Measurements from ENCODE around the gene KCNK3. TPM values are rescaled to one million over a fixed set of nuclear protein-coding genes. Genes with fewer than 3 reads are reported as not detected.

KCNK3 gene
- total RNA-seq, 1 experiment from 2014 or later: 0.09 TPM

- no peaks in the 10 kb centered on the region for H3K4me1 ChIP-seq (ENCODE audit: insufficient read depth, low read length)
- H3K56ac ChIP-seq (ENCODE audit: insufficient read length, low read depth, low read length): no peak overlapping the region
- H3K27me3 ChIP-seq (ENCODE audit: insufficient read depth, low read length): no peaks in the 10 kb centered on the region
- no peak overlapping the region for H3K14ac ChIP-seq (ENCODE audit: insufficient read depth, low read length)
- H3K79me2 ChIP-seq (ENCODE audit: insufficient read depth, low read length): no peaks in the 10 kb centered on the region
- no peaks in the 10 kb centered on the region for H3K9me3 Mint-ChIP-seq
- no peak for DNase-seq
- no peak overlapping the region for H4K91ac ChIP-seq (ENCODE audit: insufficient read length, low read depth, low read length)
- no peak overlapping the region for H3K4ac ChIP-seq (ENCODE audit: low read depth, low read length)
- no peak overlapping the region for H3K23ac ChIP-seq (ENCODE audit: insufficient read length, low read depth, low read length)
- no peak overlapping the region for H4K5ac ChIP-seq (ENCODE audit: insufficient read length, low read depth, low read length)
- no peaks in the 10 kb centered on the region for H4K20me1 ChIP-seq (ENCODE audit: control insufficient read depth, insufficient read depth, insufficient read length)
- H3K4me2 ChIP-seq (ENCODE audit: insufficient read depth, insufficient read length, low read length): no peak overlapping the region
- H2AFZ ChIP-seq (ENCODE audit: low read length): no peak overlapping the region
- no peaks in the 10 kb centered on the region for H3K79me1 ChIP-seq (ENCODE audit: insufficient read depth, low read depth, low read length, poor library complexity, severe bottlenecking)
- 0 out of 4 replicates have a peak, but pooled peaks cover 0 to 2% of the 10 kb centered on the region in 2 experiments for H3K4me1 Mint-ChIP-seq
- no peak overlapping the region for H2BK15ac ChIP-seq (ENCODE audit: low read depth, low read length)
- no peak overlapping the region for H3T11ph ChIP-seq (ENCODE audit: low read length)
- H3K23me2 ChIP-seq (ENCODE audit: insufficient read length, low read depth, low read length, poor library complexity, severe bottlenecking): no peaks in the 10 kb centered on the region
- H2AK5ac ChIP-seq (ENCODE audit: insufficient read length, low read length): no peak overlapping the region
- H2BK5ac ChIP-seq (ENCODE audit: insufficient read length, low read length): no peak overlapping the region
- no peak overlapping the region for H3K4me3 Mint-ChIP-seq
- no peak overlapping the region for H3K18ac ChIP-seq (ENCODE audit: insufficient read length, low read depth, low read length)
- no CpG with 5 or more reads among the region's 4 CpGs for WGBS (ENCODE audit: extremely low coverage, insufficient read length, low lambda C conversion rate)
- no peak overlapping the region for H2BK20ac ChIP-seq (ENCODE audit: low read depth, low read length, poor library complexity, severe bottlenecking)
- H3K9ac ChIP-seq (ENCODE audit: extremely low read depth, insufficient read length, low read length): no peak overlapping the region
- H3K9me3 ChIP-seq (ENCODE audit: control insufficient read depth, low read depth, low read length): no peaks in the 10 kb centered on the region
- H2BK120ac ChIP-seq (ENCODE audit: low read depth, low read length, poor library complexity, severe bottlenecking): no peak overlapping the region
- H3K36me3 Mint-ChIP-seq (ENCODE audit: insufficient read depth in 1 of 3, low read depth in 3 of 3): no peaks in the 10 kb centered on the region
- no peak overlapping the region for H4K8ac ChIP-seq (replicated peaks; ENCODE audit: insufficient read length, low read depth, low read length)
- H3K27ac Mint-ChIP-seq: no peak overlapping the region; a peak in 1 of 7 replicates
- TF ChIP-seq, protein P1, sequence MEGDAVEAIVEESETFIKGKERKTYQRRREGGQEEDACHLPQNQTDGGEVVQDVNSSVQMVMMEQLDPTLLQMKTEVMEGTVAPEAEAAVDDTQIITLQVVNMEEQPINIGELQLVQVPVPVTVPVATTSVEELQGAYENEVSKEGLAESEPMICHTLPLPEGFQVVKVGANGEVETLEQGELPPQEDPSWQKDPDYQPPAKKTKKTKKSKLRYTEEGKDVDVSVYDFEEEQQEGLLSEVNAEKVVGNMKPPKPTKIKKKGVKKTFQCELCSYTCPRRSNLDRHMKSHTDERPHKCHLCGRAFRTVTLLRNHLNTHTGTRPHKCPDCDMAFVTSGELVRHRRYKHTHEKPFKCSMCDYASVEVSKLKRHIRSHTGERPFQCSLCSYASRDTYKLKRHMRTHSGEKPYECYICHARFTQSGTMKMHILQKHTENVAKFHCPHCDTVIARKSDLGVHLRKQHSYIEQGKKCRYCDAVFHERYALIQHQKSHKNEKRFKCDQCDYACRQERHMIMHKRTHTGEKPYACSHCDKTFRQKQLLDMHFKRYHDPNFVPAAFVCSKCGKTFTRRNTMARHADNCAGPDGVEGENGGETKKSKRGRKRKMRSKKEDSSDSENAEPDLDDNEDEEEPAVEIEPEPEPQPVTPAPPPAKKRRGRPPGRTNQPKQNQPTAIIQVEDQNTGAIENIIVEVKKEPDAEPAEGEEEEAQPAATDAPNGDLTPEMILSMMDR (conservative IDR thresholded peaks at IDR 0.05): no peak
- H3K27me3 Mint-ChIP-seq (ENCODE audit: low read depth): peaks cover 9% of the 10 kb centered on the region
- no peak overlapping the region for H2BK12ac ChIP-seq (ENCODE audit: insufficient read length, low read depth, low read length)
- H3K27ac ChIP-seq (ENCODE audit: insufficient read length, low read depth, low read length): no peak overlapping the region
Observed at GRCh38 chr2:26737221-26737620, 44.7 kb downstream of the KCNK3 start.

Measured in H9 (cell line).